COLO668 (cell line): ENCODE measurements around the gene RAB8A.

ENCODE experiments used
- DNase-seq: peaks from one replicate; lab custom pipeline; 2025; ENCODE audit not compliant: unreplicated experiment; lab: John Stamatoyannopoulos, UW

RAB8A gene

GRCh38 chr19:16111160-16111908 is at the start of gene RAB8A:
Gene RAB8A, plus strand, starts transcription at chr19:16111889. Its CDS starts 13 bp downstream, at chr19:16111902.
- peak; percentile 99 for DNase-seq

- no peak for DNase-seq
These were observed 49.7 kb upstream of the RAB8A start for GRCh38 chr19:16061943-16062342.

- peak; percentile 41 for DNase-seq
These were observed 48.9 kb upstream of the RAB8A start for GRCh38 chr19:16062789-16063188.

- DNase-seq, result no peak
These were observed 47.3 kb upstream of the RAB8A start for GRCh38 chr19:16064209-16064889.

GRCh38 chr19:16066611-16067104 is 45.0 kb upstream of the RAB8A start:
- no peak for DNase-seq

- no peak for DNase-seq
These were observed 44.3 kb upstream of the RAB8A start for GRCh38 chr19:16067205-16067938.

GRCh38 chr19:16068696-16069259 is 42.9 kb upstream of the RAB8A start:
- DNase-seq, result no peak

GRCh38 chr19:16069813-16070365 is 41.8 kb upstream of the RAB8A start:
- DNase-seq, result no peak

GRCh38 chr19:16070366-16070990 is 41.2 kb upstream of the RAB8A start:
- DNase-seq, result no peak

- DNase-seq, result no peak
These were observed 40.5 kb upstream of the RAB8A start for GRCh38 chr19:16071072-16071691.

GRCh38 chr19:16073481-16073880 is 38.2 kb upstream of the RAB8A start:
- DNase-seq, result no peak

- DNase-seq, result no peak
These were observed 37.7 kb upstream of the RAB8A start for GRCh38 chr19:16073988-16074387.

GRCh38 chr19:16074488-16075365 is 37.0 kb upstream of the RAB8A start:
- DNase-seq, result no peak

GRCh38 chr19:16075430-16076153 is 36.1 kb upstream of the RAB8A start:
- no peak for DNase-seq

GRCh38 chr19:16076154-16076957 is 35.3 kb upstream of the RAB8A start, which contains the start of gene TPM4:
Gene TPM4, plus strand, starts transcription at chr19:16076495. Its CDS starts 71 bp downstream, at chr19:16076566.
- DNase-seq, result peak; percentile 53

- DNase-seq, result peak; percentile 18
These were observed 34.6 kb upstream of the RAB8A start for GRCh38 chr19:16076958-16077611.
